ENCODE measurements around the gene TRIM63. TPM values are rescaled to one million over a fixed set of nuclear protein-coding genes. Genes with fewer than 3 reads are reported as not detected.

TRIM63 gene
- total and polyA plus RNA-seq, 11 donors: 136 to 598 (median 204) TPM

GRCh38 chr1:26015358-26015757 is 52.1 kb downstream of the TRIM63 start:
- no peak overlapping the region for H3K4me3 ChIP-seq
- DNase-seq (peak in 1 of 5 donors; percentile 57), ATAC-seq (peak in 1 of 4 donors; percentile 8)
- peak overlapping the region in 1 of 12 donors; percentile 16 for H3K27ac ChIP-seq
- H3K4me1 ChIP-seq: peaks cover 0 to 44% (median 21%) of the 10 kb centered on the region in 12 donors
- intact Hi-C loops (cut with DNase I): no loop called here
- H3K27me3 ChIP-seq: no peaks in the 10 kb centered on the region
- no peaks in the 10 kb centered on the region for H3K9me3 ChIP-seq
- peaks cover 0 to 6% (median 0%) of the 10 kb centered on the region in 9 donors for H3K36me3 ChIP-seq
- TF ChIP-seq CTCF (IDR thresholded peaks at IDR 0.05) (no peak), POLR2A (IDR thresholded peaks at IDR 0.05) (no peak)
- WGBS, 4 donors: 80 to 92% (median 87%) methylated on average over 2 of the region's 2 CpGs

- TF ChIP-seq POLR2A (IDR thresholded peaks at IDR 0.05) (no peak), CTCF (IDR thresholded peaks at IDR 0.05) (no peak)
- H3K27ac ChIP-seq: no peak overlapping the region
- no peak for ATAC-seq
- no peak for DNase-seq
- intact Hi-C loops (cut with DNase I): no loop called here
- no peaks in the 10 kb centered on the region for H3K9me3 ChIP-seq
- peaks cover 0 to 6% (median 0%) of the 10 kb centered on the region in 9 donors for H3K36me3 ChIP-seq
- no peak overlapping the region for H3K4me3 ChIP-seq
- H3K27me3 ChIP-seq: no peaks in the 10 kb centered on the region
- 93 to 100% (median 94%) methylated on average over 2 of the region's 2 CpGs for WGBS, 4 donors
- H3K4me1 ChIP-seq: peaks cover 0 to 35% (median 18%) of the 10 kb centered on the region in 12 donors
Observed at GRCh38 chr1:26014179-26014578, 53.3 kb downstream of the TRIM63 start.

- no peak for ATAC-seq
- H3K27ac ChIP-seq: no peak overlapping the region
- H3K9me3 ChIP-seq: no peaks in the 10 kb centered on the region
- peaks cover 0 to 6% (median 0%) of the 10 kb centered on the region in 9 donors for H3K36me3 ChIP-seq
- peaks cover 0 to 32% (median 15%) of the 10 kb centered on the region in 12 donors for H3K4me1 ChIP-seq
- H3K27me3 ChIP-seq: no peaks in the 10 kb centered on the region
- DNase-seq: no peak
- TF ChIP-seq CTCF (IDR thresholded peaks at IDR 0.05): no peak
- no peak for TF ChIP-seq POLR2A (IDR thresholded peaks at IDR 0.05)
- 62 to 70% (median 68%) methylated on average over 3 of the region's 3 CpGs for WGBS, 4 donors
- intact Hi-C loops (cut with DNase I): no loop called here
- no peak overlapping the region for H3K4me3 ChIP-seq
Observed at GRCh38 chr1:26012864-26013263, 54.6 kb downstream of the TRIM63 start.

GRCh38 chr1:26010825-26011224 is 56.6 kb downstream of the TRIM63 start:
- Histone ChIP-seq H3K9me3 (no peaks in the 10 kb centered on the region), H3K36me3 (peaks cover 0 to 6% (median 0%) of the 10 kb centered on the region in 9 donors), H3K4me3 (no peak overlapping the region), H3K27ac (no peak overlapping the region), H3K4me1 (peaks cover 0 to 15% (median 0%) of the 10 kb centered on the region in 12 donors), H3K27me3 (no peaks in the 10 kb centered on the region)
- no peak for ATAC-seq
- no peak for TF ChIP-seq CTCF (IDR thresholded peaks at IDR 0.05)
- no peak for TF ChIP-seq POLR2A (IDR thresholded peaks at IDR 0.05)
- intact Hi-C loops (cut with DNase I): no loop called here
- DNase-seq: no peak
- WGBS, 4 donors: 55 to 74% (median 67%) methylated on average over 3 of the region's 3 CpGs

All from heart left ventricle (tissue), 16 donors.